GM10266 (cell line): ENCODE measurements around the gene TRAF1.

ENCODE experiments used
- DNase-seq: peaks from one replicate; pipeline ENCODE4 v3.0.0; 2012; ENCODE audit errors: extremely low spot score
- CTCF ChIP-seq: IDR thresholded peaks from 2 replicates; pipeline ENCODE4 v1.5.1; 2012; ENCODE audit warnings: mild to moderate bottlenecking, low read depth; ENCODE audit not compliant: control insufficient read depth, insufficient read depth; ENCODE audit errors: missing control alignments

Gene TRAF1

GRCh38 chr9:120868676-120869359 lies 57.8 kb downstream of the TRAF1 start:
- TF ChIP-seq CTCF: peak; percentile 75
- DNase-seq: peak; percentile 98

- no peak for TF ChIP-seq CTCF
- no peak for DNase-seq
Observed at GRCh38 chr9:120868339-120868675, 58.3 kb downstream of the TRAF1 start.

GRCh38 chr9:120867676-120868338 lies 58.8 kb downstream of the TRAF1 start:
- TF ChIP-seq CTCF: no peak

GRCh38 chr9:120866651-120867050 lies 59.9 kb downstream of the TRAF1 start:
- TF ChIP-seq CTCF: no peak
- no peak for DNase-seq

More at GRCh38 chr9:120867676-120868338, 58.8 kb downstream of the TRAF1 start:
- no peak for DNase-seq

GRCh38 chr9:120865809-120866208 lies 60.8 kb downstream of the TRAF1 start:
- DNase-seq: no peak
- no peak for TF ChIP-seq CTCF

GRCh38 chr9:120865176-120865575 lies 61.4 kb downstream of the TRAF1 start:
- no peak for DNase-seq
- no peak for TF ChIP-seq CTCF

- no peak for DNase-seq
- no peak for TF ChIP-seq CTCF
Observed at GRCh38 chr9:120864719-120865118, 61.9 kb downstream of the TRAF1 start.
